ENCODE results near the gene BICRA. TPM values are rescaled to one million over a fixed set of nuclear protein-coding genes. Genes with fewer than 3 reads are reported as not detected.

The BICRA gene
- total RNA-seq, 1 experiment from 2014 or later: 29.3 TPM

- WGBS (ENCODE audit: extremely low coverage, insufficient read length, low lambda C conversion rate): no CpG with 5 or more reads among the region's 3 CpGs
- no peak overlapping the region for H2BK20ac ChIP-seq (ENCODE audit: low read depth, low read length, poor library complexity, severe bottlenecking)
- no peak overlapping the region for H3K14ac ChIP-seq (ENCODE audit: insufficient read depth, low read length)
- Mint-ChIP-seq H3K27me3 (ENCODE audit: low read depth) (no peaks in the 10 kb centered on the region; the same call in 1 of the 2 replicates), H3K4me3 (no peak overlapping the region), H3K4me1 (peaks cover 11 to 16% of the 10 kb centered on the region in 2 experiments), H3K27ac (no peak overlapping the region), H3K9me3 (peaks cover 6 to 8% of the 10 kb centered on the region in 2 experiments; a peak in 3 of 5 replicates), H3K36me3 (ENCODE audit: insufficient read depth in 1 of 3, low read depth in 3 of 3) (peaks cover 17 to 30% (median 30%) of the 10 kb centered on the region in 3 experiments)
- peaks cover 6% of the 10 kb centered on the region; the same call in 1 of the 2 replicates for H3K79me2 ChIP-seq (ENCODE audit: insufficient read depth, low read length)
- H2BK5ac ChIP-seq (ENCODE audit: insufficient read length, low read length): no peak overlapping the region
- H2AFZ ChIP-seq (ENCODE audit: low read length): no peak overlapping the region
- DNase-seq: no peak
- H4K91ac ChIP-seq (ENCODE audit: insufficient read length, low read depth, low read length): no peak overlapping the region
- no peak overlapping the region for H2BK120ac ChIP-seq (ENCODE audit: low read depth, low read length, poor library complexity, severe bottlenecking)
- no peak overlapping the region for H2BK12ac ChIP-seq (ENCODE audit: insufficient read length, low read depth, low read length)
- TF ChIP-seq, protein P1, sequence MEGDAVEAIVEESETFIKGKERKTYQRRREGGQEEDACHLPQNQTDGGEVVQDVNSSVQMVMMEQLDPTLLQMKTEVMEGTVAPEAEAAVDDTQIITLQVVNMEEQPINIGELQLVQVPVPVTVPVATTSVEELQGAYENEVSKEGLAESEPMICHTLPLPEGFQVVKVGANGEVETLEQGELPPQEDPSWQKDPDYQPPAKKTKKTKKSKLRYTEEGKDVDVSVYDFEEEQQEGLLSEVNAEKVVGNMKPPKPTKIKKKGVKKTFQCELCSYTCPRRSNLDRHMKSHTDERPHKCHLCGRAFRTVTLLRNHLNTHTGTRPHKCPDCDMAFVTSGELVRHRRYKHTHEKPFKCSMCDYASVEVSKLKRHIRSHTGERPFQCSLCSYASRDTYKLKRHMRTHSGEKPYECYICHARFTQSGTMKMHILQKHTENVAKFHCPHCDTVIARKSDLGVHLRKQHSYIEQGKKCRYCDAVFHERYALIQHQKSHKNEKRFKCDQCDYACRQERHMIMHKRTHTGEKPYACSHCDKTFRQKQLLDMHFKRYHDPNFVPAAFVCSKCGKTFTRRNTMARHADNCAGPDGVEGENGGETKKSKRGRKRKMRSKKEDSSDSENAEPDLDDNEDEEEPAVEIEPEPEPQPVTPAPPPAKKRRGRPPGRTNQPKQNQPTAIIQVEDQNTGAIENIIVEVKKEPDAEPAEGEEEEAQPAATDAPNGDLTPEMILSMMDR (conservative IDR thresholded peaks at IDR 0.05): no peak
- peaks cover 4% of the 10 kb centered on the region for H3K9me3 ChIP-seq (ENCODE audit: control insufficient read depth, low read depth, low read length)
- no peak overlapping the region for H3T11ph ChIP-seq (ENCODE audit: low read length)
- no peak overlapping the region for H3K23ac ChIP-seq (ENCODE audit: insufficient read length, low read depth, low read length)
- no peak overlapping the region for H3K18ac ChIP-seq (ENCODE audit: insufficient read length, low read depth, low read length)
- H3K79me1 ChIP-seq (ENCODE audit: insufficient read depth, low read depth, low read length, poor library complexity, severe bottlenecking): peaks cover 11% of the 10 kb centered on the region
- no peaks in the 10 kb centered on the region for H3K23me2 ChIP-seq (ENCODE audit: insufficient read length, low read depth, low read length, poor library complexity, severe bottlenecking)
- no peak overlapping the region for H3K4me2 ChIP-seq (ENCODE audit: insufficient read depth, insufficient read length, low read length)
- H4K20me1 ChIP-seq (ENCODE audit: control insufficient read depth, insufficient read depth, insufficient read length): no peaks in the 10 kb centered on the region
- H2AK5ac ChIP-seq (ENCODE audit: insufficient read length, low read length): no peak overlapping the region
- no peak overlapping the region for H3K4ac ChIP-seq (ENCODE audit: low read depth, low read length)
- no peak overlapping the region for H2BK15ac ChIP-seq (ENCODE audit: low read depth, low read length)
- H3K9ac ChIP-seq (ENCODE audit: extremely low read depth, insufficient read length, low read length): no peak overlapping the region
- no peak overlapping the region for H4K5ac ChIP-seq (ENCODE audit: insufficient read length, low read depth, low read length)
- H4K8ac ChIP-seq (replicated peaks; ENCODE audit: insufficient read length, low read depth, low read length): no peak overlapping the region
- H3K4me1 ChIP-seq (ENCODE audit: insufficient read depth, low read length): peaks cover 6% of the 10 kb centered on the region; the same call in 1 of the 2 replicates
- no peak overlapping the region for H3K56ac ChIP-seq (ENCODE audit: insufficient read length, low read depth, low read length)
- no peak overlapping the region for H3K27ac ChIP-seq (ENCODE audit: insufficient read length, low read depth, low read length)
- H3K27me3 ChIP-seq (ENCODE audit: insufficient read depth, low read length): no peaks in the 10 kb centered on the region
These were observed 43.4 kb downstream of the BICRA start for GRCh38 chr19:47652285-47652684.

Measured in H9 (cell line).